Suppressor macrophage (primary cell): Measurements from ENCODE around the gene RNF167.

Experiments used
- DNase-seq, 4 experiments: peaks; one replicate each; pipeline ENCODE4 v3.0.0-alpha.2; 2020 to 2022

Gene RNF167

DNA sequence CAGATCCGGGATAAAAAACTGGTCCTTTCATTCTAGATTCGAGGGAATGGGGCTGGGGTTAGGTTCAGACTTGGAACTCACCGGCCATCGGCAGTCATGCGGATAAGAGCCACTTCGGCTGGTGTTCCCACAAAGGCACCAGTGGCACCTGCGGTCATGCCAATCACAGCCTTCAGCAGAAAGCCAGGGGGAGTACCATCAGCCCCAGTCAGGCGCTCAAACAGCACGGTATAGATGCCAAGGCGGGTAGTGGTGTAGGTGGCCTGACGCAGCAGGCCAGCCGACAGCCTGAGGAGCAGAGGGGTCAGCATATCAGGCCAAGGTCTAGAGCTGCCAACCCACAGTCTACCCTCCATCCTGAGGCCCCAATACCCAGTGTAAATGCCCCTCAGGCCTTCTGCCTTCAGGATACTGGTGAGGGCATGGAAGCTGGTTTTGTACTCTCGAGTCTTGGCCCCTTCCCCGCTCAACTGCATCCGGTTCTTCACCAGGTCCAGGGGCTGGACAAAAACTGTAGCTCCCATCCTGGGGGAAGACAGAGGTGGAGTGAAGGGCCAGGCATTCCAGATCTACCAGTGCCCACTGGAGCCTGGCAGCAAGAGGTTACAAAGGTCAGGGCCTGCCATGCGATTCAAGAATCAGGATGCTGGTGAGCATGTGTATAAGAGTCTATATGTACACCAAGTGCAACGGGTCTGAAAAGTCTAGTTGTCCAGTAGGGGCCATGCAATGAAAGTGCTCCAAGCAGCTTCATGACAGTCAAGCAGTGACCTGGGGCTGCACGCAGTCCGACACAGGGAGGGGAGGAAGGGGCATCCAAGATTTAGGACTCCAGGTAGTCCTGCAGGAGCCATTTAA is 1.2 kb upstream of the RNF167 start:
- DNase-seq, result peak in 2 of 4 experiments; percentile 15 to 27

DNA sequence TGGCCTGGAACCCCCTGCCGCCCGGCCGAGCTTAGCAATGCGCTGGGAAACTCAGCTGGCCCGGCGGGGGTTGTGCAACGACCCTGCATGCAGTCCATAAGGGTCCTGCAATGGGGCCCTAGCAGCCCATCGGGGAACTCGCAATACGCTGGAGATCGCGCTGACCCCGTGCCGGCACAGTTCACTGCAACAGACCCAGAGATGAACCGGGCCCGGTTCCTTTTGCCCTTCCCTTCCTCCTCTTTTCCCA is 597 bp upstream of the RNF167 start:
- no peak for DNase-seq

DNA sequence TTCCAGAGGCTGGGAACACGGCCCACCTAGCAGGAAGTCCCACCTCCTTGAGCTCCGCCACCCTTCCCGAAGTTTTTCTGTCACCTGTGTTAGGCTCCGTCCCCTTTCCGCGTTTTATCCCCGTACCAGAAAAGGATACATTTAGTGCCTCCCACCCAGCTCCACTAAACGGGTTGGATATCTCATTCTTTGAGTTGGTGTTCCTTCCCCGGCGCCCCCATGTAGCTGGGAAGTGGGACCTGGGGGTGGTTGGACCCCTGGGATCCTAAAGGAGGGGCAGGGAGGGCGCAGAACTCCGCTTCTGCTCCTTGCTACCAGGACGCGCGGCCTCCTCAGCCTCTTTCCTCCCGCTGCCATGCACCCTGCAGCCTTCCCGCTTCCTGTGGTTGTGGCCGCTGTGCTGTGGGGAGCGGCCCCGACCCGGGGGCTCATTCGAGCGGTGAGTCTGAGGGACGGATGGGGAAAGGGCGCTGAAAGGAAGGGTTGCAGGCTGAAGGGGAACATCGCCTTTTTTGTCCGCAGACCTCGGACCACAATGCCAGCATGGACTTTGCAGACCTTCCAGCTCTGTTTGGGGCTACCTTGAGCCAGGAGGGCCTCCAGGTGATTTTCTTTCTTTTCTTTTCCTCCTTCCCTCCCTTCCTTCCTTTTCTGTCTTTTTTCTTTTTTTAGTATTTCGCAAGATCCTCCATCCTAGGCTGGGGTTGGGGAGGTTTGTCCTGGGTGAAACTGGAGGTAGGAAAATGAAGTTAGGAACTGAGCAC is 669 bp downstream of the RNF167 start:
- DNase-seq, result peak in 2 of 4 experiments; percentile 31 to 53

DNA sequence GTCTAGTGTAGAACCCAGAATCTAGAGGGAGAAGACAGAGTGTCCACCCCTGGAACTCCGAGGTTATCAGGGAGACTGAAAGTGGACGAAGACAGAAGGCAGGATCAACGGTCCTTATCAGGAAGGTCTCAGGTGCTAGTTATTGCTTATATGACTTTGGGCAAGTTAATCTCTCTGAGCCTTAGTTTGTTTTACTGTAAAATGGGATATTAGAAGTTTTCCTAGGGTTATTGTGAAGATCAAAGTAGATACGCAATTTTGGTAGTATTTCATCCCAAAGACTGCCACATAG is 1.2 kb downstream of the RNF167 start:
- DNase-seq, result no peak

DNA sequence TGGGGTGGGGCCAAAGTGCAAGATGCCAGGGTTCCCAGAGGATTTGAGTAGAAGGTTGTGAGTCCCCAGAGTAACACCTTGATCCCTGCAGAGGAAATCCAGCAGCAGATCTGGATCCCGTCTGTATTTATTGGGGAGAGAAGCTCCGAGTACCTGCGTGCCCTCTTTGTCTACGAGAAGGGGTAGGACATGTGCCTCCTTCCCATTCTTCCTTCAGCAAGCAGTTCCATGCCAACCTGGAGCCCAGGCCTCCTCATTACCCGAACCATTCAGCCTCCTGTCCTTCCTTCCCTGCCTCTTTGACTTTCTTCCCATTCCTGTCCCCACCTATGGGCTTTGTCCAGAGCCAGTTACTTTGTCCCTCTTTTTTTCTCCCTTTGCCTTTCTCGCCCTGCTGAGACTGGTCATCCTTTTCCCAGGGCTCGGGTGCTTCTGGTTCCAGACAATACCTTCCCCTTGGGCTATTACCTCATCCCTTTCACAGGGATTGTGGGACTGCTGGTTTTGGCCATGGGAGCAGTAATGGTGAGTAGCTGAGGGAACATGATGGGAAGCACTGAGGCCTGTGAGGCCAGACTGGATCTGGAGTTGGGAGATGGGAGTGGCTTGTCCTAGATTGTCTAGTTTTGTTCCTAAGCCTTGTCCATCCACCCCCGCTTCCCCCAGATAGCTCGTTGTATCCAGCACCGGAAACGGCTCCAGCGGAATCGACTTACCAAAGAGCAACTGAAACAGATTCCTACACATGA is 2.9 kb downstream of the RNF167 start:
- no peak for DNase-seq

DNA sequence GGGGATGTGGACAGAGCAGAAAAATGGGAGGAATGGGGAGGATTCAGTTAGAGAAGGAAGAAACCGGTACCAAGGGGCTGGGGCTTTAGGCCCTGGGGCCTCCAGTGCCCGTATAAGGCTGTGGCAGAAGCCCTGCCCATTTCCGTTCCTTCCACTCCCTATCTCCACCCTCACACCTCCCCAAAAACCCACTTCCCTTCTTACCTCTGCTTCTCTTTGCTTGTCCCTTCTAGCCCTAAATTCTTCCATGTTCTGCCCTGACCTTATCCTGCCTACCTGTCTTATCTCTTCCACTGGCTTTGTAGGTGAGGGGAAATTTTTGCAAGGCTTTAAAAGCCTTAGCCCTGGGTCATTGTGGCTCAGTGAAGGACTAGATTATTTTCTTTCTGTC is 4.1 kb downstream of the RNF167 start:
- DNase-seq, result peak in 3 of 4 experiments; percentile 26 to 47 (median 38)

DNA sequence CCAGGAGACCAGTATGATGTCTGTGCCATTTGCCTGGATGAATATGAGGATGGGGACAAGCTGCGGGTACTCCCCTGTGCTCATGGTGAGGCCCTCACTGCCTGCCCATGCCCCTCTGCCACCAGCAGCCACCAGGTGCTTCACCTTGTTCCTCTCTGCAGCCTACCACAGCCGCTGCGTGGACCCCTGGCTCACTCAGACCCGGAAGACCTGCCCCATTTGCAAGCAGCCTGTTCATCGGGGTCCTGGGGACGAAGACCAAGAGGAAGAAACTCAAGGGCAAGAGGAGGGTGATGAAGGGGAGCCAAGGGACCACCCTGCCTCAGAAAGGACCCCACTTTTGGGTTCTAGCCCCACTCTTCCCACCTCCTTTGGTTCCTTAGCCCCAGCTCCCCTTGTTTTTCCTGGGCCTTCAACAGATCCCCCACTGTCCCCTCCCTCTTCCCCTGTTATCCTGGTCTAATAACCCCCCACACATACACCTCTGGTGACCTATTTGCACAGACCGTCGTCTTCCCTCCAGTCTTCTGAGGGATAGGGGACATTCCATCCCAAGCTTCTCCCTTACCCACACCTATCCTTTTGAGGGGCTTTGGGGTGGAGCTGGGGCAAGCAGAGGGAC is 4.6 kb downstream of the RNF167 start:
- no peak for DNase-seq

DNA sequence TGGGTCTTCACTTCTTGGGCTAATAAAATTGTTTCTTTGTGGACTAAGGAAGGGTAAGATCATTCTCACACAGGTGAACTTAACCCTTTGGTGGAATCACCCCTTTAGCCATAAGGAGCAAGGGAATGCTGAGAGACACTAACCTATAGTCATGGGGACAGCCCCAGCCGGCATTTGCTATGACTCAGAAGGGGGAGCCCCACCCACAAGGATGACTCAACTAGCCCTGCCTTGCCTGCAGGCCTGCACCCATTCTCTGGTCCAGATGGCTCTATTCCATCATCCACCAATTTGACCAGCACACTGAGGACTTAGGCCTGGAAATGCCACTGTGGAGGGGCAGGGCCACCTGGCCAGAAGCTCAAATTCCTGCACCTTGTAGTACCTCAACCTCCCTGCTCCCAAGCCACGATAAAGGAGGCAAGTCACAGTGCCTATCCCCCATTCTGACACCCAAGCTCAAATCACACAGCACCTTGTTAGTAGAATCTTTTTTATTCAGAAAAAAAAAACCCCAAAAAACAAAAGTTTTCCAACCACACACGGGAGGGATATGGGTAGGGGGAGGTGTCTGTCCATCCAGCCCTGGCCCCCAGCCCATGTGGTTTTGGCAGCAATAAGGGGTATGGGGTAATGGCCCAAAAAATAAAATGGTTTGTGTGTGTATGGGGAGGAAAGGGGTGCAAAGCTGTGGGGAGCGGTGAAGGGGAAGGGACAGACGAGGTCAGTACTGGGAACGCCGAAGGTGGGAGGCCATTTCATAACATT is 5.3 kb downstream of the RNF167 start:
- peak; percentile 86 to 92 (median 90) for DNase-seq

DNA sequence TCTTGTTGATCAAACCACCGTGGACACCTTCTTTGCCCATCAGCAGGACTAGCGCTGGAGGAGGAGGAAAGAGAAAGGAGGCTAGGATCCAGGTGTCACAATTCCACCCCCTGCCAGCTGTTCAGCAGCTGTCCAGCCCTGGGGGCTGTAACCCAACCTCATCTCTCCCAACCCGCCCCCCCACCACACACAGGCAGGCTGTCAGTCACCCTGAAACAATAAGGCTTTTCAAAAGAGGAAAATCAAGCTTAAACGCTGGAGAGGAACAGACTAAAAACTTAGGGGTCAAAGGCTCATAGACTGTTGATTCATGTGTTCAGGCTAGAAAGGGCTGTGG is 5.8 kb downstream of the RNF167 start:
- no peak for DNase-seq

DNA sequence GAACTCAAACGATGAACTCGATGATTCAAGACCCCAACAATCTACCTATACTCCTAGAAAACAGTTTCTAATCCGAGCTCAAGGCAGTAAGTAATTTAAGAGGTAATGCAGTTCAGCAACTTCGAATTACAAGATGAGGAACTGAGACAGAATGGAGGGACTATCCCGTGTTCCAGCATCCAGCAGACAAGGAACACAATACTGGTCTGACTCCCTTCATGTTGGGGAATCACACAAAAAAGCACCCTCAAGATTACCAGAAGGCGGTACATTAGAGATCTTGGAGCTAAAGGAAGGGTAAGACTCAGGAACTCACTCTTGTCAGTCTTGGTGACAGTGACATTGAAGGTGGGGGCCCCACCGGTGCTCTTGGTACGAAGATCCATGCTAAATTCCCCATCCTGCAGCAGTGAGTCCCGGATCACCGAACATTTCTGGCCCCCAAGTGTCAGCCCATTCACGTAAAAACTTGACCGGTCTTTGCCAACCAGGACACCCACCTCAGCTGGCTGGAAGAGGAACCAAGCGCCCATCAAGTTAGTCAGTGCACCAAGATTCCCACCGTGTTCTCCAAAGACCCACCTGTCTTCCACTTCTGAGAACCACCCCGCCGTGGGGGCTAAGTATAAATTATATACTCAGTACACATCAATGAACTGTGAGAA is 6.4 kb downstream of the RNF167 start:
- DNase-seq, result peak; percentile 21 to 54 (median 40)

DNA sequence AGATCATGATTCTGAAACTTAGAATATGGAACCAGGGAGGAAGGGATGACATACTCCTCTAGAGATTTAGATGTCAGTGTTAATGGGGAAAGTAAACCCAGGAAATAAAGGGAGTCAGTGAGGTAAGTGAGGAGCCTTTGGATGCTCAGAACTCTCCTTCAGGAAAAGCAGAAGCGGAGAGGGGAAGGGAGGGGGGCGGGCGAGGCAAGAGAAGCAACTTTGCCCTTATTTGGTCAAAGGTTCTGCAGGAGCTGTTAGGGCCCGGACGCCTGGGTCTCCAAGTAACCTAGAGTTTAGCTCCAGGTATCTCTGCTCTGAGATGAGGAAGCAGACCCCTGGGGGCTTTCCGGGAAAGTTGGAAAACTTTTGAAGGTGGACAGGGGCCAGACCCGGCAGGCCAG is 6.9 kb downstream of the RNF167 start:
- DNase-seq, result peak; percentile 18 to 62 (median 47)

DNA sequence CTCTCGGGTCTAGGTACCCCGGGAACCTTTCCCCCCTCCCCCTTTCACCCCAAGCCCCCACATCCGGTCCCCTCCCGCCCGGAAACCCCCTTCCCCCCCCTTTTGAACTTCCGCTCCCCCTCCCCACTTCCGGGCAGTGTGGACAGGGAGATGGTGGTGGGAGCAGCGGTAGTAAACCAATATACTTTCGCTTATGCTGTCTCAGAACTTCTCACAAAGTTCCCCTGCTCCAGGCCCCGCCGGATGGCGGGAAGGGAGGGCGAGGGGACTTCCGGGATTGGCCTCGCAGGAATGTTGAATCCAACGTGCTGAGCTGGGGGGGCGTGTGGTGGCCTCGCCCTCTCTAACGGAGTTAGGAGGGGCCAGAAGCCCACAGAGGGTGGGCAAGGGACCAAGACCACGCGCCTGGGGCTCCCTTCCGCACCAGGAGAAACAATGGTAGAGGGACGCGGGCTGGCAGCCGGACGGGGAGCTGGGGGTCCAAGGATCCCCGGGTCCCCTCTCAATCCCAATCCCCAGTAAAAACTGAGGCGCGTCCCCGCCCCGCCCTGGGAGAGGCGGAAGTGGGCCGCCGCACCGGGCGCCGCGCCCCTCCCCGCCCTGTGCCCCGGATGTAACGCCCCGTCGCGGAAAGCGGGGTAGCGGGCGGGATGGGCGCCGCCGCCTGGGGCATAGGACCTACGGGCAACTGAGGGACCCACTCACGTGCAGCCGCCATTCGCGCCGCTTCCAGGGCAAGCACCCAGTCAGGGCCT is 7.5 kb downstream of the RNF167 start:
- peak; percentile 60 to 87 (median 75) for DNase-seq

DNA sequence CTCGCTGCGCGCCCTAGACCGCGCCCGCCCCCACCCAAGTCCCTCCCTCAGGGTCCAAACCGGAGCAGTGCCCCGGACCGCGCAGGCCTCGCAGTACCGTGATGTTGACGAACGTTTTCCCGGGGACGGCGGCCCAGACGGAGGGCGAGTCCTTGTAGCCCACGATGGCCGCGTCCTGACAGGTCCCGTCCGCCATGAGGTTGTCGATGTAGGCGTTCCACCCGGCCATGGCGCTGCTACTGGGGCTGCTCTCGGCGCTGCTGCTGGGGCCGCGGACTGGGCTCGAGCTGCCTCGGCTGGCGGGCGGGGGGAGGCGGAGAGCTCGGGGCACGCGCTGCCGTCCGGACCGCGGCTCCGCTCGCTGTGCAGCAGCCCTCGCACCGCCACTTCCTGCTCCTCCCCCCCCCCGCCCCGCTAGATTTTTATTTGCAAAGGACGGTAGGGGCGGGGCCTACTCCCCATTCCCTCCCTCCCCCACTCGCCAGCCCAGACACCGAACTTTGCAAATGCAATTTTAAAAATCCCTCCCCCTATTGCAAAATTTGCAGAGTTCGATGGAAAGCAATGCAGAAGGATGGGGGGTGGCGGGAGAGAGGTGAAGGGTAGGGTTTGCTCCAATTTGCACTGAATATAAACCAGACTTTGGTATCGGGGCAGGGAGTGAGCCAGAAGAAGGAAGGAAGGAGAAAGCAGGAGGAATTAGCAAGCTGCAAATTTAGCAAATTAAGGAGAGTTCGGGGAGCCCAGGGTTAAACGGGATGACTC is 8.3 kb downstream of the RNF167 start, which contains the start of gene PFN1:
PFN1 (minus strand) TSS at position 365 of the 765 bp plus-strand sequence; CDS start at position 229, 136 bp downstream.
- DNase-seq, result peak; percentile 92 to 98 (median 96)

DNA sequence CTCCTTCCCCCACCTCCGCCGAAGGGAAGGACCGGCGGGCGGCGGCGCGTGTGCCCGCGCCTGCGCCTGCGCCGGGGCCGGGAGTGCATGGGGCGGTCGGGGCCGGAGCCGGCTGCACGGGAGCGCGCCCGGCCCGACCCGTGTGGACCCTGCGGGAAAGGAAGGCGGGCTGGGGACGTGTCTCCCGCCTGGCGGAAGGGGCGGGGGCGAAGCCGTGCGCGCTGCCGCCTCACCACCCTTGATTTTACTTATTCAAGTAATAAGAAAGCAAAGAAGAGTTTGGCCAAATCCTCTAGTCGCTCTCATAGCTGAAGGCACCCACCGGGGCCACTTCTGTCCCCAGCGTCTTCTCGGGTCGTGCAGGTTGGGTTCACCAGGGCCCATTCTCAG is 8.9 kb downstream of the RNF167 start:
- peak; percentile 95 to 98 (median 96) for DNase-seq

DNA sequence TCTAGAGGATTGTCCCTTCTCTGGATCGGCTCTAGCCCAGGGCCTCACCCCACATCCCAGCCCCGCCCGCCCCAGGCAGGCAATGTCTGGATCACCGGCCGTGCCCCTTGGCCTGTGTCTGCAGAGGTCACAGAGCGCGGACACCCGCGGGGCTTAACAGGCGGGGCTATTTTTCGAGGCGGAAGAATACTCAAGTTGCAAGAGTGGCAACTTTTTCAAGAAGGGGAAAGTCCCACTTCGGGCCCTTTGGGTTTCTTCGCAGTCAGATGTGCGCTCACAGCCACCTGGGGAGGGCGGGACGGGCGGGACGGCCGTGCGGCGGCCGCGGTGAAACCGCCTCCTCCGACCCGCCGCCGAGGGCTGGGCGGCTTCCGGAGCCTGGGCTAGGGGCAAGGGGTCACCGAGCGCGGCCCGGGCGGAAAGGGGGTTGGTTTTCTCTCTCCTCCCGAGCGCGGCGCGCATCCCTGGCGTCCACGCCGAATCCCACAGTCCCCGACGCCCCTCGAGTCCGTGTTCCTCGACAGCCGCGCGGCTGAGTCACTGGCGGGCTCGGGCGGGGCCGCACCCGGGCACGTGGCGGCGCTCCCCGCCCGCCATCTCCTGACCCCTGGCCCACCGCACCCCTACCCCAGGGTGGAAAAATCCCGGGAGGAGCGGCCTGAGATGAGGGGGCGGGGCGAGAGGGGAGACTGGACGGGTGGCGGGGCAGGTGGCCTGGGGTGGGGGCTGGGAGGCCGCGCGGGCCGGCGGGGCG is 9.4 kb downstream of the RNF167 start:
- peak; percentile 77 to 92 (median 89) for DNase-seq

DNA sequence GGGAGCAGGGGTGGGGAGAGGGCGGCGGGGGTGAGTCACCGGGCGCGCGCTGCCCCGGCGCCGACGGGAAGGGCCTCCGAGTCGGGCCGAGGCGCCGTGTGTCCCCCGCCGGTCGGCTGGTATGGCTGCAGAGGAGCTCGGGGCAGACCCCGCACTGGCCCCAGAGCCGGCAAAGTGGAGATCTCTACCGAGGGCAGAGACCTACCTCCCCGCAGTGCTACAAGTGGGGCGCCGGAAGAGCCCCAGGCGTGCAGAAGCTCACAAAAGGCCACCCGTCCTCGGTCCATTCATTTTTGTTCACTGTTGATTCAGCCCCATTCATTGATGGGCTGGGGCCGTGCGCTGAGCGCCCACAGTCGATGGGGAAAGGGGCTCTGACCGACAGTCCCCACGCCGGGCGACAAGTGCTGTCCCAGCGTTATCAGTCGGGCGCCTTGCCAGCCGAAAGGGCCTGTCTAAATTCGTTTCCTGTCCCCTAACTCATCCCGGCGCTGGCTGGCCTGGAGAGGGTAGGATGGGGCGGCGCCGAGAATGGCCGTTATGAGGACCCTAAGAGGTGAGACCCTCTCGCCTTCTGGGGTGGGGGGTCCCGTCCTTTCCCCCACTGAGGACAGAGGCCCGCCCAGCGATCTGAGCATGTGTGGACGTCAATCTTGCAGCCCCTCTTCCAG is 10.1 kb downstream of the RNF167 start:
- peak; percentile 62 to 85 (median 65) for DNase-seq

DNA sequence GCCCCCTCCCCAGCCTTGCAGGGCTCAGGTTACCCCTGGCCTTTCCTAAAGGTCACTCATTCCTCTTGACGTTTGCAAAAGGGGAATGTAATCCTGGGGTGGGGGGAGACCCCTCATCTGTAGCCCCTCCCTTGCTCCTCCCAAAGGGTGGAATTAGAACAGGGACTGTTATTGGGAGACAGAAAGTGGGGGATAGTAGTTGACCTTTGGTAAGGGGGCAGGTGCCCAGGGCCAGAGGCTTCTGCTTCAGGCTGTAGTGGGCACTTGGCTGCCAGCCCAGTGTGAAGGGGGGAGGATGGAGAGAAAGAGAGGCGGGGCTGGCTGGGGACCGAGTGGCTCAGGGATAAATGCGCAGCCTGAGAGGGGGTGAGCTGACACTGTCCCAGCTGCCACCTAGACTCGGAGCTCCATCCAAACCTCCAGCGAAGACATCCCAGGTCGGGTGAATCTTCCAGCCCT is 10.7 kb downstream of the RNF167 start, which contains the start of gene ENO3:
ENO3 (plus strand) TSS at position 374 of the 459 bp plus-strand sequence. CDS start 711 bp downstream, outside the sequence.
- no peak for DNase-seq

DNA sequence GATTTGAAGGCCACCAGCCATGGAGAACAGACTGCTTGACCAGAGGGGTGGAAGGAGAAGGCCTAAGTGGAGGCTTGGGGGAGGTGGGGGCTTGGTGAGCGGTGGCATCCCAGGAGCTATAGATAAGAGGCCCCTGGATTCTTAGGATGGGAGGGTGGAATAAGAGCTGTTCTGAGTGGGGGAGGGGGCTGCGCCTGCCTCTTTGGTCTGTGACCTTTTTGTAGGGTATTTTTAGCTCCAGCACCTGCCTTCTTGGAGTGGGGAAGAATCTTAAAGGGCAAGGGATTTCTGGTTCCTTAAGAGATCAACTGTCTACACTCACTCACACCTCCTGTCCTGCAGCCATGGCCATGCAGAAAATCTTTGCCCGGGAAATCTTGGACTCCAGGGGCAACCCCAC is 11.4 kb downstream of the RNF167 start:
- DNase-seq, result no peak
